Naive thymus-derived CD4-positive, alpha-beta T cell (primary cell): ENCODE data around the gene ANKRD62. TPM values are rescaled to one million over a fixed set of nuclear protein-coding genes. Genes with fewer than 3 reads are reported as not detected.

Experiments
- ATAC-seq: fragments of 150-1000 bp; cut with Tn5 transposase; 2 replicates; pipeline ENCODE4 v1.10.0; 2021; ENCODE audit warnings: mild to moderate bottlenecking, moderate library complexity
- CTCF ChIA-PET: fragments of 350-600 bp; sonication (Branson Sonifier 250); formaldehyde crosslinking; loops from one replicate; lab custom pipeline; 2021; ENCODE audit warnings: antibody characterized with exemption; lab: Charles Lee
- POLR2A ChIA-PET: fragments of 350-600 bp; sonication (Branson Sonifier 250); formaldehyde crosslinking; loops from one replicate; lab custom pipeline; 2021; ENCODE audit warnings: antibody characterized with exemption, inconsistent platforms; lab: Charles Lee
- DNase-seq, 9 donors: peaks; one replicate each; pipeline versions ENCODE4 v3.0.0 to v3.0.0-alpha.2; 2020 to 2022; ENCODE audit warnings: mixed read lengths in 1 of 9
- H3K27ac ChIP-seq: one replicate; pipeline ENCODE4 v1.7.0; 2013; ENCODE audit warnings: mild to moderate bottlenecking, low read depth, low read length, moderate library complexity
- H3K27me3 ChIP-seq, 2 donors: one replicate each; pipeline ENCODE4 v1.7.0; 2013; ENCODE audit warnings: low read length in 2 of 2, mild to moderate bottlenecking in 2 of 2, moderate library complexity in 2 of 2; ENCODE audit not compliant: control insufficient read depth in 2 of 2, insufficient read depth in 2 of 2
- H3K36me3 ChIP-seq, 3 experiments: 1 replicate in 2 of 3; 2 replicates in 1 of 3; pipeline ENCODE4 v1.7.0; 2013; ENCODE audit warnings: low read length in 3 of 3, mild to moderate bottlenecking in 3 of 3, moderate library complexity in 1 of 3; ENCODE audit not compliant: insufficient read depth in 3 of 3, control insufficient read depth in 2 of 3
- H3K4me1 ChIP-seq, 2 donors: one replicate each; pipeline ENCODE4 v1.7.0; 2013; ENCODE audit warnings: low read length in 2 of 2, mild to moderate bottlenecking in 2 of 2, moderate library complexity in 1 of 2; ENCODE audit not compliant: control insufficient read depth in 2 of 2, insufficient read depth in 2 of 2
- H3K4me3 ChIP-seq: 2 replicates; pipeline ENCODE4 v1.7.0; 2013; ENCODE audit warnings: mild to moderate bottlenecking, low read length
- H3K9me3 ChIP-seq, 3 experiments: 1 replicate in 2 of 3; 2 replicates in 1 of 3; pipeline ENCODE4 v1.7.0; 2013; ENCODE audit warnings: low read length in 3 of 3; ENCODE audit not compliant: control insufficient read depth in 2 of 3
- H3K27ac Mint-ChIP-seq, 9 donors: one replicate each; pipeline ENCODE4 v1.8.0; 2020 to 2022; ENCODE audit warnings: mixed read lengths in 9 of 9, mild to moderate bottlenecking in 8 of 9, moderate library complexity in 5 of 9, inconsistent platforms in 2 of 9
- H3K27me3 Mint-ChIP-seq, 5 donors: one replicate each; pipeline ENCODE4 v1.8.0; 2021 to 2022; ENCODE audit warnings: mixed read lengths in 5 of 5, mild to moderate bottlenecking in 1 of 5
- H3K36me3 Mint-ChIP-seq, 5 donors: one replicate each; pipeline ENCODE4 v1.8.0; 2020 to 2022; ENCODE audit warnings: mixed read lengths in 5 of 5, mild to moderate bottlenecking in 3 of 5, inconsistent platforms in 1 of 5
- H3K4me1 Mint-ChIP-seq, 7 donors: one replicate each; pipeline ENCODE4 v1.8.0; 2020 to 2022; ENCODE audit warnings: mixed read lengths in 7 of 7, mild to moderate bottlenecking in 3 of 7, inconsistent platforms in 1 of 7
- H3K4me3 Mint-ChIP-seq, 10 donors: one replicate each; pipeline ENCODE4 v1.8.0; 2020 to 2022; ENCODE audit warnings: mild to moderate bottlenecking in 10 of 10, mixed read lengths in 10 of 10, moderate library complexity in 6 of 10, inconsistent platforms in 2 of 10
- H3K9me3 Mint-ChIP-seq, 11 donors: one replicate each; pipeline ENCODE4 v1.8.0; 2020 to 2022; ENCODE audit warnings: mixed read lengths in 11 of 11, mild to moderate bottlenecking in 4 of 11, inconsistent platforms in 1 of 11, moderate library complexity in 1 of 11
- intact Hi-C, 2 donors: fragments of 100-400 bp; cut with micrococcal nuclease; formaldehyde crosslinking; loops; one replicate each; pipeline ENCODE4 v1.15.1; 2023
- polyA plus RNA-seq, 2 donors: library from polyadenylated mRNA; unstranded; fragments of 300-500 nt; fragmentation: Illumina TruSeq; gene quantifications; one replicate each; pipeline ENCODE4 v1.2.3, GENCODE V29; 2021
- total RNA-seq, 6 experiments: library from RNA in 5 of 6; stranded (reverse) in 5 of 6; gene quantifications; 1 replicate in 5 of 6; 2 replicates in 1 of 6; pipeline ENCODE4 v1.2.3 and lab custom pipeline; 2021 to 2026

Gene ANKRD62
- total RNA-seq (not detected), polyA plus RNA-seq (not detected), total RNA-seq (lab: John Stamatoyannopoulos, UW) (not detected)

GRCh38 chr18:12093520-12094257 is at the start of gene ANKRD62:
Gene ANKRD62 (plus strand): TSS chr18:12093843. CDS start chr18:12094018, 175 bp downstream.
- Histone ChIP-seq H3K27me3 (no peaks in the 10 kb centered on the region), H3K4me1 (no peaks in the 10 kb centered on the region), H3K27ac (no peak within 1 kb of the TSS), H3K36me3 (no peaks in the 10 kb centered on the region), H3K9me3 (no peaks in the 10 kb centered on the region), H3K4me3 (no peak within 1 kb of the TSS)
- intact Hi-C loops, result no loop called here
- H3K36me3 Mint-ChIP-seq, result no peaks in the 10 kb centered on the region
- H3K4me3 Mint-ChIP-seq, result no peak within 1 kb of the TSS
- no peak for ATAC-seq
- H3K27ac Mint-ChIP-seq, result no peak within 1 kb of the TSS
- peaks cover 0 to 4% (median 0%) of the 10 kb centered on the region in 11 donors for H3K9me3 Mint-ChIP-seq
- ChIA-PET POLR2A (no interaction called here), CTCF (no interaction called here)
- H3K4me1 Mint-ChIP-seq, result peaks cover 0 to 3% (median 0%) of the 10 kb centered on the region in 7 donors
- no peak for DNase-seq
- peaks cover 7 to 22% (median 9%) of the 10 kb centered on the region in 5 donors for H3K27me3 Mint-ChIP-seq

GRCh38 chr18:12044591-12044990 is 49.1 kb upstream of the ANKRD62 start:
- no peak overlapping the region for H3K4me3 Mint-ChIP-seq
- ChIA-PET POLR2A (no interaction called here), CTCF (interaction anchor here (1.1 kb wide), 1 partner anchor 311 kb away, joined by 5 read pairs; no protein-coding TSS in a partner anchor)
- no peaks in the 10 kb centered on the region for H3K9me3 Mint-ChIP-seq
- no peak for DNase-seq
- intact Hi-C loops, result no loop called here
- no peak for ATAC-seq
- H3K27ac ChIP-seq, result no peak overlapping the region
- no peaks in the 10 kb centered on the region for H3K4me1 ChIP-seq
- H3K36me3 ChIP-seq, result no peaks in the 10 kb centered on the region
- no peak overlapping the region for H3K27ac Mint-ChIP-seq
- peaks cover 0 to 12% (median 5%) of the 10 kb centered on the region in 5 donors for H3K27me3 Mint-ChIP-seq
- H3K4me3 ChIP-seq, result no peak overlapping the region
- H3K27me3 ChIP-seq, result no peaks in the 10 kb centered on the region
- H3K36me3 Mint-ChIP-seq, result no peaks in the 10 kb centered on the region
- peaks cover 0 to 25% (median 0%) of the 10 kb centered on the region in 7 donors for H3K4me1 Mint-ChIP-seq
- no peaks in the 10 kb centered on the region for H3K9me3 ChIP-seq

- ChIA-PET POLR2A (no interaction called here), CTCF (interaction anchor here (0.7 kb wide), 1 partner anchor 313 kb away, joined by 3 read pairs; no protein-coding TSS in a partner anchor)
- Histone ChIP-seq H3K4me1 (no peaks in the 10 kb centered on the region), H3K36me3 (no peaks in the 10 kb centered on the region), H3K9me3 (no peaks in the 10 kb centered on the region), H3K27ac (no peak overlapping the region), H3K4me3 (no peak overlapping the region), H3K27me3 (no peaks in the 10 kb centered on the region)
- H3K27me3 Mint-ChIP-seq, result peaks cover 0 to 11% (median 0%) of the 10 kb centered on the region in 5 donors
- DNase-seq (no peak), ATAC-seq (no peak)
- no peak overlapping the region for H3K27ac Mint-ChIP-seq
- H3K4me1 Mint-ChIP-seq, result peaks cover 0 to 21% (median 0%) of the 10 kb centered on the region in 7 donors
- no peak overlapping the region for H3K4me3 Mint-ChIP-seq
- intact Hi-C loops, result no loop called here
- no peaks in the 10 kb centered on the region for H3K36me3 Mint-ChIP-seq
- no peaks in the 10 kb centered on the region for H3K9me3 Mint-ChIP-seq
These were observed 47.4 kb upstream of the ANKRD62 start for GRCh38 chr18:12046046-12046750.

- Histone ChIP-seq H3K4me3 (no peak overlapping the region), H3K27ac (no peak overlapping the region), H3K27me3 (no peaks in the 10 kb centered on the region), H3K4me1 (no peaks in the 10 kb centered on the region), H3K36me3 (no peaks in the 10 kb centered on the region), H3K9me3 (no peaks in the 10 kb centered on the region)
- Mint-ChIP-seq H3K36me3 (no peaks in the 10 kb centered on the region), H3K9me3 (no peaks in the 10 kb centered on the region), H3K4me1 (peaks cover 0 to 16% (median 0%) of the 10 kb centered on the region in 7 donors), H3K4me3 (no peak overlapping the region), H3K27ac (no peak overlapping the region), H3K27me3 (peaks cover 0 to 8% (median 2%) of the 10 kb centered on the region in 5 donors)
- CTCF ChIA-PET, result no interaction called here
- POLR2A ChIA-PET, result no interaction called here
- intact Hi-C loops, result no loop called here
- no peak for DNase-seq
- no peak for ATAC-seq
These were observed 46.8 kb upstream of the ANKRD62 start for GRCh38 chr18:12046751-12047335.

- Mint-ChIP-seq H3K4me3 (no peak overlapping the region), H3K4me1 (peaks cover 0 to 11% (median 0%) of the 10 kb centered on the region in 7 donors), H3K9me3 (no peaks in the 10 kb centered on the region), H3K36me3 (no peaks in the 10 kb centered on the region), H3K27me3 (peaks cover 0 to 18% (median 4%) of the 10 kb centered on the region in 5 donors), H3K27ac (no peak overlapping the region)
- no peaks in the 10 kb centered on the region for H3K9me3 ChIP-seq
- no peaks in the 10 kb centered on the region for H3K27me3 ChIP-seq
- ChIA-PET POLR2A (no interaction called here), CTCF (no interaction called here)
- no peak overlapping the region for H3K27ac ChIP-seq
- H3K4me3 ChIP-seq, result no peak overlapping the region
- no peaks in the 10 kb centered on the region for H3K36me3 ChIP-seq
- no peak for DNase-seq
- H3K4me1 ChIP-seq, result no peaks in the 10 kb centered on the region
- intact Hi-C loops, result no loop called here
- ATAC-seq, result no peak
These were observed 45.4 kb upstream of the ANKRD62 start for GRCh38 chr18:12048010-12048826.

GRCh38 chr18:12048827-12049175 is 44.8 kb upstream of the ANKRD62 start:
- peaks cover 0 to 11% (median 0%) of the 10 kb centered on the region in 7 donors for H3K4me1 Mint-ChIP-seq
- Histone ChIP-seq H3K36me3 (no peaks in the 10 kb centered on the region), H3K4me1 (no peaks in the 10 kb centered on the region), H3K27ac (no peak overlapping the region), H3K9me3 (no peaks in the 10 kb centered on the region), H3K27me3 (no peaks in the 10 kb centered on the region), H3K4me3 (no peak overlapping the region)
- DNase-seq, result no peak
- ChIA-PET POLR2A (no interaction called here), CTCF (no interaction called here)
- H3K36me3 Mint-ChIP-seq, result no peaks in the 10 kb centered on the region
- intact Hi-C loops, result no loop called here
- H3K9me3 Mint-ChIP-seq, result no peaks in the 10 kb centered on the region
- no peak overlapping the region for H3K27ac Mint-ChIP-seq
- H3K4me3 Mint-ChIP-seq, result no peak overlapping the region
- H3K27me3 Mint-ChIP-seq, result peaks cover 0 to 22% (median 4%) of the 10 kb centered on the region in 5 donors
- ATAC-seq, result no peak
